Measurements from ENCODE around the gene B3GNT5.

The B3GNT5 gene

GRCh38 chr3:183244981-183245476 lies 8.0 kb upstream of the B3GNT5 start:
- TF ChIP-seq FOXP2 (optimal IDR thresholded peaks at IDR 0.05; ENCODE audit: borderline replicate concordance, extremely low read depth, extremely low read length, insufficient read depth) (no peak), POLR2AphosphoS5 (IDR thresholded peaks at IDR 0.05; ENCODE audit: low read depth, low read length) (no peak), REST (IDR thresholded peaks at IDR 0.05; ENCODE audit: insufficient read depth in 1 of 2, low read depth in 2 of 2, low read length in 2 of 2) (no peak), SIN3A (IDR thresholded peaks at IDR 0.05; ENCODE audit: borderline replicate concordance, insufficient read depth, low read length) (no peak), TAF1 (IDR thresholded peaks at IDR 0.05; ENCODE audit: borderline replicate concordance, insufficient read depth, low read length) (no peak)

- TF ChIP-seq REST (IDR thresholded peaks at IDR 0.05; ENCODE audit: insufficient read depth in 1 of 2, low read depth in 2 of 2, low read length in 2 of 2) (no peak), TAF1 (IDR thresholded peaks at IDR 0.05; ENCODE audit: borderline replicate concordance, insufficient read depth, low read length) (no peak), SIN3A (IDR thresholded peaks at IDR 0.05; ENCODE audit: borderline replicate concordance, insufficient read depth, low read length) (no peak), FOXP2 (optimal IDR thresholded peaks at IDR 0.05; ENCODE audit: borderline replicate concordance, extremely low read depth, extremely low read length, insufficient read depth) (no peak), POLR2AphosphoS5 (IDR thresholded peaks at IDR 0.05; ENCODE audit: low read depth, low read length) (no peak)
Observed at GRCh38 chr3:183247011-183247589, 6.0 kb upstream of the B3GNT5 start.

- TF ChIP-seq SIN3A (IDR thresholded peaks at IDR 0.05; ENCODE audit: borderline replicate concordance, insufficient read depth, low read length) = no peak
- TF ChIP-seq REST (IDR thresholded peaks at IDR 0.05; ENCODE audit: insufficient read depth in 1 of 2, low read depth in 2 of 2, low read length in 2 of 2) = no peak
- no peak for TF ChIP-seq POLR2AphosphoS5 (IDR thresholded peaks at IDR 0.05; ENCODE audit: low read depth, low read length)
- TF ChIP-seq TAF1 (IDR thresholded peaks at IDR 0.05; ENCODE audit: borderline replicate concordance, insufficient read depth, low read length) = no peak
- TF ChIP-seq FOXP2 (optimal IDR thresholded peaks at IDR 0.05; ENCODE audit: borderline replicate concordance, extremely low read depth, extremely low read length, insufficient read depth) = no peak
Observed at GRCh38 chr3:183249006-183249718, 3.9 kb upstream of the B3GNT5 start.

- TF ChIP-seq SIN3A (IDR thresholded peaks at IDR 0.05; ENCODE audit: borderline replicate concordance, insufficient read depth, low read length) (no peak), TAF1 (IDR thresholded peaks at IDR 0.05; ENCODE audit: borderline replicate concordance, insufficient read depth, low read length) (no peak), FOXP2 (optimal IDR thresholded peaks at IDR 0.05; ENCODE audit: borderline replicate concordance, extremely low read depth, extremely low read length, insufficient read depth) (no peak), POLR2AphosphoS5 (IDR thresholded peaks at IDR 0.05; ENCODE audit: low read depth, low read length) (no peak), REST (IDR thresholded peaks at IDR 0.05; ENCODE audit: insufficient read depth in 1 of 2, low read depth in 2 of 2, low read length in 2 of 2) (no peak)
Observed at GRCh38 chr3:183252118-183252782, 803 bp upstream of the B3GNT5 start.
